ENCODE measurements around the gene ZNF418.
"Not testable (repeated sequence)": the region's sequence is repeated elsewhere in the genome, so short reads cannot be mapped to it uniquely, and the experiment has no call there.

The ZNF418 gene

DNA sequence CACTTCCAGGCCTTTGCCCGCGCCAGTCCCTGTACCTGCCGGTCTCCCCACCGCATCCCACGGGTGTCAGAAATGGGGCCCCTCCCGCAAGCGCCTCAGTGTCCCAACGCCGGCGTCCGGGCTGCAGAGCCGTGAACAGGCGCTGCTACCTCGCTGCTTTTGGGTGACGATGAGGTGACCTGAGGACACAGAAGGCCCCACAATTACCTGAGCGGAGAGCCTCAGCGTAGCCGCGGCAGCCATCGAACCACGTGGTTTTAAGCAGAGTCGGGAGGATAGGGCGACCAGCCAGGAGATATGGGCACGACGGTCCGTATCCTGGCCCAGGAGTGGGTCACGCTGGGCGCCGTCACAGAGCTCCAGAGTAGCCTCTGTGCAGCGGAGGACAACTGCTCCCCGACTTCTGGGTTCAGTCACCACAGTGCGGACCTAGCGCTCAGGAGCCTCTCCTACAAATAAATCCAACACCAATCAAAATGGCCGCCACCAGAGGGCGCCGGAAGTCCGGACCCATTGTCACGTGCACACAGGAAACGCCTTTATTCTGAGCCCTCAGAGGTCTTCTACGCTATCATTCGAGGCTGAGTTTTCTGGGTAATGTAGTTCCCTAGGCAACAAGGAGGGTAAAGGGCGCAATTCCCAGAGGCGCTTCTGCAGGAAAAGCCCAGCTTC is 46.5 kb downstream of the ZNF418 start, which contains the start of gene ZNF814:
TSS of gene ZNF814 (minus strand) at position 478 of the 672 bp plus-strand sequence. CDS start at position 243, 235 bp downstream.
- DNase-seq (ENCODE audit: low spot score) = peak; percentile 70

DNA sequence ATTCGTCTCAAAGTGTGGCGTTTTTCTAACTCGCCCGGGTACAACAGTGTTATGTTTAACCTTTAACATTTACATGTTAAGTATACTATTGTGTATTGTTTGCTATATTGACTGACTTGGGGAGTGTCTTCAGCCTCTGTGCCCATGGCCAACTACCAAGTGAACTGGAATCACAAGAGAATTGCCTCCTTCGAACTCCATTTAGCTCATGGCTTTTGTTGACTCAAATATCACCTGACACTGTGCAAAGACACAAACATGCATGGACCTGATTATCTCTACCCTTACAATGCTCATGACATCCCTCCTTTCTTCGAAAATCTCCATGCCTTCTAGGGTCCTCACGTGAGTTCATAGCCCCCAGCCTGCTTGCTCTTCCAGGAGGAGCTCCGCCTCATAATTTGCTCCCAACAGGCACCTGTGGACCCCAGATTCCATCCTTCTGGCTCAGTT is 47.1 kb downstream of the ZNF418 start:
- DNase-seq (ENCODE audit: low spot score) = no peak

DNA sequence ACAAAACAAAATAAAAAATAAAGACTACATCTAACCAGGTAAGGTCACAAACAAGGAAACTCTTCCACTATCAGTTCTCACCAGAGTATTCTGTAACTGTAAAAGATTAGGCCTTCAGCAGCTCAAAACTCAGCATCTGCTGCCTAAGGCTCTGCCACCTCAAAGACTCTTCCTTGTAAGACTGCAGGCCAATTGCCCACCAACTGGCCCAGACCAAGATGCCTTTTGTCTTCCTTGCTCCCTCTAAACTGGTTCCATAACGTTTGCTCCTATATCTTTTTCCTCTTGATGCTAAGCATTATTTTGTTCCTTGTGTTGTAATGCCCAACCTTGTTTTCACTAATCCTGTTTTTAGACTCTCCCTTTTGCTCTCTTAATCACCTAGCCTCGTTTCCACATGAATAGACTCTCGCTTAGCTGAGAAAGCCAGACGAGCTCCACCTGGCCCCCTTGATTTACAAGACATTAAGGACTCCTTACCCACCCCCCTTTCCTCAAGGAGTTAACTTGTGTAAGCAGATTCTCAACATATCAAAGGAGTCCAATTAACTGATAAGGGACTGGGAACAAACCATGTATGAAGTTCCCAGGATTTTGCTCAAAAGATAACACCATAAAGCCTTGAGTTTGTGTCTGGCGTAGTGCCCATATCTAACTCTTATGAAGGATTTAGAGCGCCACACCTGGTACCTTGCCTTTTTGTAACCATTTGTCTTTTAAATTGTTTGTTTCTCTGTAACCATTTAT is 47.8 kb downstream of the ZNF418 start:
- no peak for DNase-seq (ENCODE audit: low spot score)

DNA sequence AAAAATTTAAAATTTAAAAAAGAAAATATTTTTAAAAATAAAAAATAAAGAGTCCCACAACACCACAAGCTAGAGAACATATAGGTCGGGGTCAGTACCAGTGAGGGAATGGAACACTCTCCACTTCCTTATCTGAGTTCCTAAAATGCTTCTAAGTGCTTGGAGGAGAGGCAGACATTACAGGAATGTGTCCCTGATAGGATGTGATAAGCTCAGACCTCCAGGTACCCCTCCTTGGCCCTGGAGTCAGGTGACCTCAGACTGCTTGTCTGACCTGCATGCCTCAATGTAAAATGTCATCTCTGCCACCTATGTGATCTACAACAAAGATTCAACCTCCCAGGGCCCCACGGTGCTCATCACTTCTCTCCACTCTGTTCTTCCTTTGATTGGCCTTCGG is 49.2 kb downstream of the ZNF418 start:
- DNase-seq (ENCODE audit: low spot score) = no peak

DNA sequence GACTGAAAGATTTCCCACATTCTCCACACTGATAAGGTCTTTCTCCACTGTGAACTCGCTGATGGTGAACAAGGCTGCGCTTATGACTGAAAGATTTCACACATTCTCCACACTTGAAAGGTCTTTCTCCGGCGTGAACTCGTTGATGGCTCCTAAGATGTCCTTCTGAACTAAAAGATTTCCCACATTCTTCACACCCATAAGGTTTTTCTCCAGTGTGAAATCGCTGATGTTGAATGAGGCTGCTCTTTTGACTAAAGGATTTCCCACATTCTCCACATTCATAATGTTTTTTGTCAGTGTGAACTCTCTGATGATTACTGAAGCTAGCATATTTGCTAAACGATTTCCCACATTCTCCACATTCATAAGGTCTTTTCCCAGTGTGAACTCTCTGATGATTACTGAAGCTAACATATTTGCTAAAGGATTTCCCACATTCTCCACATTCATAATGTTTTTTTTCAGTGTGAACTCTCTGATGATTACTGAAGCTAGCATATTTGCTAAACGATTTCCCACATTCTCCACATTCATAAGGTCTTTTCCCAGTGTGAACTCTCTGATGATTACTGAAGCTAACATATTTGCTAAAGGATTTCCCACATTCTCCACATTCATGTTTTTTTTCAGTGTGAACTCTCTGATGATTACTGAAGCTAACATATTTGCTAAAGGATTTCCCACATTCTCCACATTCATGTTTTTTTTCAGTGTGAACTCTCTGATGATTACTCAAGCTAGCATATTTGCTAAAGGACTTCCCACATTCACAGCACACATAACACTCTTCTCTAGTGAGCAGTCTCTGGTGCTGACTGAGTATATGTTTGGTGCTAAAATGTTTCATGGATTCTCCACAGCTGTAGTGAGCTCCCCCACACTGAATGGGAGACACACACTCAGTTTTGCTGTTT is 61.1 kb downstream of the ZNF418 start:
- not testable (repeated sequence) for DNase-seq (ENCODE audit: low spot score)

DNA sequence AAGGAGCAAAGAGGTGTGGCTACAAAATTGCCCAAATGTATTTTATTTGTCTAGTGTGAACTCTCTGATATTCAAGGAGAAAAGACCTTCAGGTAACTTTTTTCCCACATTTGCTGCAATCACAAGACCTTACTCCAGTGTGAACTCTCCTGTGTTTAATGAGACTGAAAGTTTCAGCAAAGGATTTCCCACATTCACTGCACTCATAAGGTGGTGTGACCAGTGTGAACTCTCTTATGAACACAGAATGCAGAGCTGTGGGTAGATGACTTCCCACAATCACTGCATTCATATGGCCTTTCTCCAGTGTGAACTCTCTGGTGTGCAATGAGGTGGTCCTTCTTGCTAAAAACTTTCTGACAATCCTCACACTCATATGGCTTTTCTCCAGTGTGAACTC is 62.8 kb downstream of the ZNF418 start:
- no peak for DNase-seq (ENCODE audit: low spot score)
